GM10266 (cell line): ENCODE results near the gene RAB30.
"Not testable (repeated sequence)": the region's sequence is repeated elsewhere in the genome, so short reads cannot be mapped to it uniquely, and the experiment has no call there.

Source experiments
- DNase-seq: peaks from one replicate; pipeline ENCODE4 v3.0.0; 2012; ENCODE audit errors: extremely low spot score
- TF ChIP-seq, protein P1 (sequence below): IDR thresholded peaks from 2 replicates; pipeline ENCODE4 v1.5.1; 2012; ENCODE audit warnings: mild to moderate bottlenecking, low read depth; ENCODE audit not compliant: control insufficient read depth, insufficient read depth; ENCODE audit errors: missing control alignments

Gene RAB30

DNA sequence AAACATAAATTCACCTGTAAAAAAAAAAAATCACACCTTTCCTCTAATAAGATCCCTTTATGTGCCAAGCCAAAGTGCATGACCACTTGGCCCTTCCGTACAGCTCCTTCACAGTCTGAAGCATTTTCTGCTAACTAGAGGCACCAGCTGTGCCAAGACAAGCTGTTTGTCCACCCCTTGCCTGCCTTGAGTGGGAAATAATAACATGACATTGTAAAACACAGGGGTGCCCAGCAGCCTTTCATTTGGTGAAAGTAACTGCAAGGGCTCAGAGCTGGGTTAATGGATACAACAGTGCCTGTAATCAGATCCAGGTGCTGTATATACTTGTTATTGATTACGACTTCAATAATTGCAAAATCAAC, 110.9 kb downstream of the RAB30 start:
- DNase-seq = no peak

DNA sequence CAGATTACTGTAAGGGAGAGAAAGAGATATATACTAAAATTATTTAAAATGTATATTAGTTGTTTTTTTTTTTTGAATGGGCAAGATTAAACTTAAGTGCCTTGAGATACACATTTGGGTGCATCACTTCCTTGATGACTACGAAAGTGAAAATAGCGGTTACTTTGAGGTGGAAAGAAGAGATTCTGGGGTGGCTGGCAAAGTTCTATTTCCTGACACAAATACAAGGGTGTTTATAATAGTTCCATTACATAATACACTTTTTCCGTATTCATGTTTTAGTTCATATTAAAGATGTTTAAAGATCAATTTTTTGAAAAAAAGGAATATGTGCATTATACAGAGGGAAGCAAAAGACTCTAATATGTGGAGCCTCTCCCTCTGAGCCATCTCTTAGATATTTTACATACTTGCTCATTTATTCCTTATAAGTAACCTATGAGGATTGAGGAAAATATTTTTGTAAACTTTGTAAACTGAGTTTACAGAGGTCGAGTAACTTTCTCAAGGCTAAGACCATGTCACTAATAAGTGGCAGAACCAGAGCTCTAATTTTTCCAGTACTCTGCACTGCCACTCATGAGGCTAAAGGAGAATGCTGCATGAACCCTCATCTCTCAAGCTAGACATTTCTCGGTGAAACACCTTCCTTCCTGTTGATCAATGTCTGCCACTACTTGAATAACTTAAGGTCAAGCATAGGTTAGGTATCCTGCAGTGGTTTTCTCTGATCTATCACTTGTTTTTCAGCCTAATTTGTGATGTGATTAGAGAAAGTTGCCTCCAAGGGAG, 111.5 kb downstream of the RAB30 start:
- peak; percentile 33 for DNase-seq
- TF ChIP-seq, protein P1, sequence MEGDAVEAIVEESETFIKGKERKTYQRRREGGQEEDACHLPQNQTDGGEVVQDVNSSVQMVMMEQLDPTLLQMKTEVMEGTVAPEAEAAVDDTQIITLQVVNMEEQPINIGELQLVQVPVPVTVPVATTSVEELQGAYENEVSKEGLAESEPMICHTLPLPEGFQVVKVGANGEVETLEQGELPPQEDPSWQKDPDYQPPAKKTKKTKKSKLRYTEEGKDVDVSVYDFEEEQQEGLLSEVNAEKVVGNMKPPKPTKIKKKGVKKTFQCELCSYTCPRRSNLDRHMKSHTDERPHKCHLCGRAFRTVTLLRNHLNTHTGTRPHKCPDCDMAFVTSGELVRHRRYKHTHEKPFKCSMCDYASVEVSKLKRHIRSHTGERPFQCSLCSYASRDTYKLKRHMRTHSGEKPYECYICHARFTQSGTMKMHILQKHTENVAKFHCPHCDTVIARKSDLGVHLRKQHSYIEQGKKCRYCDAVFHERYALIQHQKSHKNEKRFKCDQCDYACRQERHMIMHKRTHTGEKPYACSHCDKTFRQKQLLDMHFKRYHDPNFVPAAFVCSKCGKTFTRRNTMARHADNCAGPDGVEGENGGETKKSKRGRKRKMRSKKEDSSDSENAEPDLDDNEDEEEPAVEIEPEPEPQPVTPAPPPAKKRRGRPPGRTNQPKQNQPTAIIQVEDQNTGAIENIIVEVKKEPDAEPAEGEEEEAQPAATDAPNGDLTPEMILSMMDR = no peak

More for the DNA sequence above, 110.9 kb downstream of the RAB30 start:
- TF ChIP-seq, protein P1 = no peak

DNA sequence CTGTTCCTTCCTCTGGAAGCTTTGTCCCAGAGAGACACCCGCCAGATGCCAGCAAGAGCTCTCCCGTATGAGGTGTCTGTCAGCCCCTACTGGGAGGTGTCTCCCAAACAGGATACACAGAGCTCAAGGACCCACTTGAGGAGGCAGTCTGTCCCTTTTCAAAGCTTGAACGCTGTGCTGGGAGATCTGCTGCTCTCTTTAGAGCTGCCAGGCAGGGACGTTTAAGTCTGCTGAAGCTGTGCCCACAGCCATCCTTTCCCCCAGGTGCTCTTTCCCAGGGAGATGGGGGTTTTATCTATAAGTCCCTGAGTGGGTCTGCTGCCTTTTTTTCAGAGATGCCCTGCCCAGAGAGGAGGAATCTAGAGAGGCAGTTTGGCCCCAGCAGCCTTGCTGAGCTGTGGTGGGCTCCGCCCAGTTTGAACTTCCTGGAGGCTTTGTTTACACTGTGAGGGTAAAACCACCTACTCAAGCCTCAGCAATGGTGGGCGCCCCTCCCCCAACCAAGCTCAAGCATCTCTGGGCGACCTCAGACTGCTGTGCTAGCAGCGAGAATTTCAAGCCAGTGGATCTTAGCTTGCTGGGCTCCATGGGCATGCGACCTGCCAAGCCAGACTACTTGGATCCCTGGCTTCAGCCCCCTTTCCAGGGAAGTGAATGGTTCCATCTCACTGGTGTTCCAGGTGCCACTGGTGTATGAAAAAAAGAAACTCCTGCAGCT, 115.8 kb downstream of the RAB30 start:
- not testable (repeated sequence) for DNase-seq

DNA sequence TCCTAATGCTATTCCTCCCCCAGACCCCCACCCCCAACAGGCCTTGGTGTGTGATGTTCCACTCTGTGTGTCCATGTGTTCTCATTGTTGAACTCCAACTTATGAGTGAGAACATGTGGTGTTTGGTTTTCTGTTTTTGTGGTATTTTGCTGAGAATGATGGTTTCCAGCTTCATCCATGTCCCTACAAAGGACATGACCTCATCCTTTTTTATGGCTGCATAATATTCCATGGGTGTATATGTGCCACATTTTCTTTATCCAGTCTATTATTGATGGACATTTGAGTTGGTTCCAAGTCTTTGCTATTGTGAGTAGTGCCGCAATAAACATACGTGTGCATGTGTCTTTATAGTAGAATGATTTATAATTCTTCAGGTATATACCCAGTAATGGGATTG, 121.2 kb downstream of the RAB30 start:
- not testable (repeated sequence) for DNase-seq

DNA sequence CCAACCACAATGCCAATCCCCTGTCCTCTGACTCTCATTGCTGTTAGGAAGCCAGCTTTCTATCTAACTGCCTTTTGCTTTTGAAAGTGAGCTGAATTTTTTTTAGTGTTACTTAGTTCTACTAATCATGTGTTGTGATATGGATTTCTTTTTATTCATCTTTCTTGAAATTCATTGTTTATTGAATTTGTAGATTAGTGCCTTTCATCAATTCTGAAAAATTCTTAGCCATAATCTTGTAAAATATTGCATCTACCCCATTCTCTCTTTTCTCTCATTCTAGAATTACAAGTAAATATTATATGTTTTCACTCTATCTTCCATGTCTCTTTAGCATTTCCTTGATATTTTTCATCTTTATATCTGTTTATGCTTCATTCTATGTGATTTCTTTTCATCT, 122.3 kb downstream of the RAB30 start:
- TF ChIP-seq, protein P1 = no peak
- no peak for DNase-seq

- DNase-seq = no peak
- TF ChIP-seq, protein P1 = no peak
Observed at GRCh38 chr11:82945682-82946081, 126.0 kb downstream of the RAB30 start.

- DNase-seq = not testable (repeated sequence)
Observed at GRCh38 chr11:82945041-82945440, 126.7 kb downstream of the RAB30 start.

- TF ChIP-seq, protein P1 = no peak
- no peak for DNase-seq
Observed at GRCh38 chr11:82944198-82944597, 127.5 kb downstream of the RAB30 start.

- DNase-seq = not testable (repeated sequence)
Observed at GRCh38 chr11:82943430-82943829, 128.3 kb downstream of the RAB30 start.
